ENCODE measurements around the gene CCL11. TPM values are rescaled to one million over a fixed set of nuclear protein-coding genes. Genes with fewer than 3 reads are reported as not detected.

CCL11 gene
- total RNA-seq: not detected

GRCh38 chr17:34285286-34285792, at the start of gene CCL11:
CCL11 (plus strand) TSS chr17:34285742; CDS start chr17:34285809, 67 bp downstream.

GRCh38 chr17:34254651-34255380, 30.7 kb upstream of the CCL11 start, which contains the start of gene CCL2:
CCL2 (plus strand) TSS chr17:34255285; CDS start chr17:34255350, 65 bp downstream.

GRCh38 chr17:34269969-34270368, 15.6 kb upstream of the CCL11 start, which contains the start of gene CCL7:
CCL7 (plus strand) TSS chr17:34270221; CDS start chr17:34270291, 70 bp downstream.

DNA sequence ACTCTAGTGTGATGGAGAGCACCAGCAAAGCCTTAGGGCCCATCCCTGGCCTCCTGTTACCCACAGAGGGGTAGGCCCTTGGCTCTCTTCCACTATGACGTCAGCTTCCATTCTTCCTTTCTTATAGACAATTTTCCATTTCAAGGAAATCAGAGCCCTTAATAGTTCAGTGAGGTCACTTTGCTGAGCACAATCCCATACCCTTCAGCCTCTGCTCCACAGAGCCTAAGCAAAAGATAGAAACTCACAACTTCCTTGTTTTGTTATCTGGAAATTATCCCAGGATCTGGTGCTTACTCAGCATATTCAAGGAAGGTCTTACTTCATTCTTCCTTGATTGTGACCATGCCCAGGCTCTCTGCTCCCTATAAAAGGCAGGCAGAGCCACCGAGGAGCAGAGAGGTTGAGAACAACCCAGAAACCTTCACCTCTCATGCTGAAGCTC, 33.5 kb downstream of the CCL11 start, which contains the start of gene CCL8:
Gene CCL8 (plus strand): TSS at position 397 of the 445 bp plus-strand sequence. CDS start 67 bp downstream, outside the sequence.

Other genes with a start within 250 kb of the CCL11 start
- gene CCL2, start 30.5 kb upstream of the CCL11 start, total RNA-seq: not detected
- not detected for gene CCL7, start 15.5 kb upstream of the CCL11 start, total RNA-seq
- not detected for gene CCL8, start 33.7 kb downstream of the CCL11 start, total RNA-seq
- gene CCL13, start 70.7 kb downstream of the CCL11 start, total RNA-seq: not detected
- gene CCL1, start 77.5 kb downstream of the CCL11 start, total RNA-seq: under 1 TPM in 1 of 2 experiments, not detected in 1; 0.58 TPM